Activated T-cell treated with anti-CD3 and anti-CD28 coated beads, Interleukin-2, amount 50 U/mL, for 72 hours (primary cell): ENCODE measurements around the gene PEX1. TPM values are rescaled to one million over a fixed set of nuclear protein-coding genes. Genes with fewer than 3 reads are reported as not detected.
"Not testable (repeated sequence)": the region's sequence is repeated elsewhere in the genome, so short reads cannot be mapped to it uniquely, and the experiment has no call there.

Experiments
- ATAC-seq, 2 donors: fragments of 150-1000 bp; cut with Tn5 transposase; replicated peaks in 1 of 2; 2 replicates each; pipeline ENCODE4 v1.10.0; 2021; ENCODE audit warnings: moderate library complexity in 2 of 2, mild to moderate bottlenecking in 1 of 2
- DNase-seq, 2 donors: peaks; one replicate each; pipeline ENCODE4 v3.0.0; 2021 to 2022; ENCODE audit warnings: mixed read lengths in 1 of 2
- H3K27ac Mint-ChIP-seq: one replicate; pipeline ENCODE4 v1.8.0; 2022; ENCODE audit warnings: mild to moderate bottlenecking, moderate library complexity, mixed read lengths
- H3K27me3 Mint-ChIP-seq: one replicate; pipeline ENCODE4 v1.8.0; 2022; ENCODE audit warnings: low read depth, mixed read lengths
- H3K36me3 Mint-ChIP-seq, 2 donors: one replicate each; pipeline ENCODE4 v1.8.0; 2022; ENCODE audit warnings: mixed read lengths in 2 of 2, mild to moderate bottlenecking in 1 of 2; ENCODE audit not compliant: insufficient read depth in 2 of 2
- H3K4me1 Mint-ChIP-seq: one replicate; pipeline ENCODE4 v1.8.0; 2022; ENCODE audit warnings: low read depth, mixed read lengths
- H3K4me3 Mint-ChIP-seq, 2 donors: one replicate each; pipeline ENCODE4 v1.8.0; 2022; ENCODE audit warnings: mild to moderate bottlenecking in 2 of 2, mixed read lengths in 2 of 2, moderate library complexity in 2 of 2
- H3K9me3 Mint-ChIP-seq, 2 donors: one replicate each; pipeline ENCODE4 v1.8.0; 2022; ENCODE audit warnings: mixed read lengths in 2 of 2
- total RNA-seq, 2 donors: library from RNA; stranded (reverse); gene quantifications; one replicate each; pipeline ENCODE4 v1.2.3, GENCODE V29; 2022

PEX1 gene
- total RNA-seq, 2 donors from 2014 or later = 20.8 to 22.8 TPM

- H3K27me3 Mint-ChIP-seq, H3K27ac Mint-ChIP-seq, H3K36me3 Mint-ChIP-seq, H3K4me1 Mint-ChIP-seq, H3K9me3 Mint-ChIP-seq, ATAC-seq, DNase-seq, H3K4me3 Mint-ChIP-seq: not testable (repeated sequence)
These were observed 59.7 kb downstream of the PEX1 start for GRCh38 chr7:92468589-92468988.

DNA sequence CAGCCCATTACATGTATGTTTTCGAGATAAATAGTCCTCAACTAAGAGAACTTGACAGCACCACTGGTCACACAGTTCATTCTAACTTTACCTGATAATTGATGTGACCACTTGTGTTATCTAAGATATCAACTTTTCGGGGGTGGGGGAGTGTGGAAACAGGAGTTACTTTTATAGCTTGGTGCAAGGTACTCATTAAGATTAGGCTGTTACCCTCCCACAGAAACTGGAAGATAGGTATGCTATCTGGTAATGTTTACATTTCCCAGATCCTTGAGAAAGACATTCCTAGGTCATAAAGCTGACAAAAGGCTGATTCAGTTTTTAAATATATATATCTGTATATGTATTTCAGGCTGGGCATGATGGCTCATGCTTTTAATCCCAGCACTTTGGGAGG is 61.6 kb downstream of the PEX1 start:
- Mint-ChIP-seq H3K9me3 (peaks cover 0 to 3% of the 10 kb centered on the region in 2 donors), H3K27me3 (no peaks in the 10 kb centered on the region), H3K4me3 (no peak overlapping the region), H3K36me3 (peaks cover 1 to 2% of the 10 kb centered on the region in 2 donors), H3K27ac (no peak overlapping the region), H3K4me1 (no peaks in the 10 kb centered on the region)
- DNase-seq (no peak), ATAC-seq (no peak)

DNA sequence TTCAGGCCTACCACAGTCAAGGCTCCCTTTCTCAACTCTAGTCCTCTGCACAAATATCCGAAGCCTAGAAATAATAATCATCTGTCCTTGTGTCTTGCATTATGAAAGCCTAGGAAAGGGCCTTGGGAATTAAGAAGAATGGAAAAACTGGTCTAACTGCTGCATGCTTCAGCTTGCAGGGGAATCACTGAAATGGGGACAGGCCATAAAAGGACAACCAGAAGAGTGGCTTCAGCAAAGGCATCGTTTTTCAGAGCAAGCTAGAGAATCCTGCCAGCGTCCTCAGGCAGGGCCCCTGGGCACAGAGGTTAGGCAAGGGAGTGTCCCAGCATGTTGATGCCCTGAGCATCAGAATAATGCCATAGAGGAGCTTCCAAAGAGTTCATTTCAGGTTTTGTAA is 63.8 kb downstream of the PEX1 start:
- no peak overlapping the region for H3K27ac Mint-ChIP-seq
- ATAC-seq = no peak
- no peaks in the 10 kb centered on the region for H3K4me1 Mint-ChIP-seq
- no peak for DNase-seq
- H3K4me3 Mint-ChIP-seq = no peak overlapping the region
- H3K27me3 Mint-ChIP-seq = no peaks in the 10 kb centered on the region
- peaks cover 0 to 3% of the 10 kb centered on the region in 2 donors for H3K9me3 Mint-ChIP-seq
- peaks cover 1 to 2% of the 10 kb centered on the region in 2 donors for H3K36me3 Mint-ChIP-seq

GRCh38 chr7:92462560-92462959 is 65.8 kb downstream of the PEX1 start:
- ATAC-seq (no peak), DNase-seq (no peak)
- Mint-ChIP-seq H3K27me3 (no peaks in the 10 kb centered on the region), H3K36me3 (no peaks in the 10 kb centered on the region), H3K4me3 (no peak overlapping the region), H3K4me1 (no peaks in the 10 kb centered on the region), H3K27ac (no peak overlapping the region), H3K9me3 (no peaks in the 10 kb centered on the region)

DNA sequence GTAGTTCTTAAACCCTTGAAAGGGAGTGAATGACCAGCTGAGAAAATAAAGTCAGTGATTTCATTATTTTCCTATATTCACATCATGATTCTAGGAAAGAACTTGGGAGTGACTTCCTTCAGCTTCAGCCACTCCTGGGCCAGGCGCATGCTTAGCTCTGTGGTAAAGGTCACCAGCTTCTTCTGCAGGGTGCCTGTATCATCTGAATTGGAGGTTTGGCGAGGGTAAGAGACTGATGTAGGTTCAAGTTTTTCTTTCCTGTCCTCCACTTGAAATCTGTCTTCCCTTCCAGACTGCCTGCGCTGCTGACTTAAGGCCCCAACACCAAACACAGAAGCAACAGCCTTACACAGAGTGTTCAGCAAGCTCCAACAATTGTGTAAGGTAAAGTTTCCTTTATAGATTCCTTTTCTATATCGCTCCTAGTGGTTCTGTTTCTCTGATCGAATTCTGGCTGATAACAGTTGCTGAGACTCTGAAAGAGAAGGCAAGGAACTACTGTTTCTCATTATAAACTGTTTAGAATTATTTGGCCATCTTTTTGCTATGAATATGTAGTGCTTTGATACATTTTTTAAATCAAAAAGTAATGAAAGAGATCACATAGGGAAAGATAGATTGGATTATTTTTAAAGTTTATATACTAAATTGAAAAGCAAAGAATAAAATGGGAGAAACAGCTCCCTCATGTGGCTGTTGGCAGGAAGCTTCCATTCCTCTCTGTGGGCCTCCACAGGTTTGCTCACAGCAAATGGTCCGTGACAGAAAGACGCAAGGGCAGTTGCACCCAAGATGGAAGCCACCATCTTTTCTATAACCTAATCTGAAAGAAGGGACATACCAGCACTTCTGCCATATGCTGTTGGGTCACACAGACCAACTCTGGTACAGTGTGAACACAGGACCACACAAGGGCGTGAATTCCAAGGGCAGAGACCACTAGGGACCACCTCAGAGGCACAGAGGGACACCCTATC is 67.0 kb downstream of the PEX1 start:
- no peak overlapping the region for H3K4me3 Mint-ChIP-seq
- H3K27me3 Mint-ChIP-seq = no peaks in the 10 kb centered on the region
- peak; percentile 17 to 22 for DNase-seq

GRCh38 chr7:92460510-92460909 is 67.8 kb downstream of the PEX1 start:
- ATAC-seq (no peak), DNase-seq (no peak)
- Mint-ChIP-seq H3K36me3 (peaks cover 0 to 2% of the 10 kb centered on the region in 2 donors), H3K9me3 (no peaks in the 10 kb centered on the region), H3K27ac (no peak overlapping the region), H3K27me3 (no peaks in the 10 kb centered on the region), H3K4me1 (no peaks in the 10 kb centered on the region), H3K4me3 (no peak overlapping the region)

More for the DNA sequence above, 67.0 kb downstream of the PEX1 start:
- Mint-ChIP-seq H3K36me3 (no peaks in the 10 kb centered on the region), H3K9me3 (no peaks in the 10 kb centered on the region), H3K27ac (no peak overlapping the region), H3K4me1 (no peaks in the 10 kb centered on the region)
- ATAC-seq = peak; percentile 36 to 67

DNA sequence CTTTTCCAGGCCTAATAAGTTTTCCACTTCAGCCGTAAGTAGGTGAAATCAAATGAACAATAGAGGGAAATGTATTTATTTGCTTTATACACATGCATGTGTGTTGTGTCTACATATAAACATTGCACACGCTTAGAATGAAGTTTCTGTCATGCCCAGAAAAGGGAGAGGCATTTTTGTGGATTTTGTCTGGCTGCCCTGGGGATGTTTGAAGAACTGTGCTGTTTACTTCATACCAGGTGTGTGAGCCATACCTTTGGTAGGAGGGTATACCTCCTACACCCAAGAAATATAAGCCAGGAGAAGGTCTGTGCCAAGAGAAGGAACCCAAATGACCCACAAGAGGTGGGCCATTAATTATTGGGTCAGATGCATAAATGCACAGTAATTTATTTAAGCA is 68.2 kb downstream of the PEX1 start:
- H3K27me3 Mint-ChIP-seq = no peaks in the 10 kb centered on the region
- no peak for DNase-seq
- no peaks in the 10 kb centered on the region for H3K9me3 Mint-ChIP-seq
- no peak overlapping the region for H3K27ac Mint-ChIP-seq
- H3K36me3 Mint-ChIP-seq = peaks cover 0 to 2% of the 10 kb centered on the region in 2 donors
- no peak overlapping the region for H3K4me3 Mint-ChIP-seq
- no peak for ATAC-seq
- no peaks in the 10 kb centered on the region for H3K4me1 Mint-ChIP-seq

- Mint-ChIP-seq H3K4me3 (no peak overlapping the region), H3K36me3 (peaks cover 2 to 6% of the 10 kb centered on the region in 2 donors), H3K27me3 (no peaks in the 10 kb centered on the region), H3K4me1 (no peaks in the 10 kb centered on the region), H3K27ac (no peak overlapping the region), H3K9me3 (no peaks in the 10 kb centered on the region)
- ATAC-seq = no peak
- DNase-seq = no peak
These were observed 72.1 kb downstream of the PEX1 start for GRCh38 chr7:92456236-92456635.

- H3K4me3 Mint-ChIP-seq = no peak overlapping the region
- peaks cover 14% of the 10 kb centered on the region for H3K4me1 Mint-ChIP-seq
- H3K36me3 Mint-ChIP-seq = peaks cover 4 to 13% of the 10 kb centered on the region in 2 donors
- DNase-seq (no peak), ATAC-seq (no peak)
- H3K9me3 Mint-ChIP-seq = no peaks in the 10 kb centered on the region
- no peak overlapping the region for H3K27ac Mint-ChIP-seq
- H3K27me3 Mint-ChIP-seq = no peaks in the 10 kb centered on the region
These were observed 76.7 kb downstream of the PEX1 start for GRCh38 chr7:92451645-92452044.

DNA sequence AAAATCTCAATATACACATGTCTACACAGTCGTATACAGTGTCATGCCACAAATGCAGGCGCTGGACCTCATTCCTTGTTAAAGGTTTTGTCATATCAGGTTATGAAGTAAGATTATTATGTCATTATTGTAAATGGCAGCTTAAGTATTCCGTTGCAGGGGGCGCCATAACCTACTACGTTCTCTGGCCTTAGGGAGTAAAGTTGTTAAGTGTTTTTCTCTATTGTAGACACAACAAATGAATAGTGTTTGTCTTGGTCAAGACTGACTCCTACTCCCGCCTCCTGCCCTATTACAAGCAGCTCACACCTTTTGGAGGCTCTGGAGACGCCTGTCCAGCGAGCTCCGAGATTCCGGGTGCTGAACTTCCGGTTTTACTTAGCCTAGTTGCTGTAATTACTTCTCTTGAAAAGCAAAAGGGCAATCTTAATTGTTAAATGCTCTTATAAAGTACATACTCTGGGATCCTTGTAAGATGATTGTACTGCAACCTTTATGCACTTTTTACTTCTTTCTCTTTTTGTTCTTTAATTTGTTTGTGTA is 80.0 kb downstream of the PEX1 start:
- Mint-ChIP-seq H3K27ac (peak overlapping the region; percentile 84), H3K27me3 (no peaks in the 10 kb centered on the region), H3K4me1 (peaks cover 18% of the 10 kb centered on the region)

GRCh38 chr7:92447345-92448204 is 80.7 kb downstream of the PEX1 start, which contains the start of gene GATAD1:
TSS of gene GATAD1 (plus strand) at chr7:92447482. CDS start at chr7:92447730, 248 bp downstream.
- ATAC-seq (peak; percentile 88 to 91), DNase-seq (peak; percentile 87 to 88)
- H3K9me3 Mint-ChIP-seq = no peaks in the 10 kb centered on the region
- peaks cover 2 to 7% of the 10 kb centered on the region in 2 donors for H3K36me3 Mint-ChIP-seq
- H3K4me3 Mint-ChIP-seq = peak within 1 kb of the TSS; percentile 91 to 93
- peaks cover 18% of the 10 kb centered on the region for H3K4me1 Mint-ChIP-seq
- H3K27me3 Mint-ChIP-seq = no peaks in the 10 kb centered on the region
- peak within 1 kb of the TSS; percentile 84 for H3K27ac Mint-ChIP-seq

More for the DNA sequence above, 80.0 kb downstream of the PEX1 start:
- ATAC-seq (peak; percentile 31 to 40), DNase-seq (peak; percentile 53 to 67)
- peaks cover 3 to 10% of the 10 kb centered on the region in 2 donors for H3K36me3 Mint-ChIP-seq
- H3K9me3 Mint-ChIP-seq = no peaks in the 10 kb centered on the region
- H3K4me3 Mint-ChIP-seq = peak overlapping the region; percentile 91 to 93

GRCh38 chr7:92446869-92447344 is 81.4 kb downstream of the PEX1 start:
- no peaks in the 10 kb centered on the region for H3K27me3 Mint-ChIP-seq
- H3K27ac Mint-ChIP-seq = no peak overlapping the region
- H3K36me3 Mint-ChIP-seq = peaks cover 2 to 7% of the 10 kb centered on the region in 2 donors
- H3K4me1 Mint-ChIP-seq = peaks cover 18% of the 10 kb centered on the region
- peak overlapping the region; percentile 85 to 91 for H3K4me3 Mint-ChIP-seq
- ATAC-seq (peak in 1 of 2 donors; percentile 2), DNase-seq (no peak)
- no peaks in the 10 kb centered on the region for H3K9me3 Mint-ChIP-seq
